Cardiac muscle cell (in vitro differentiated cells and primary cell): ENCODE results near the gene SV2C. TPM values are rescaled to one million over a fixed set of nuclear protein-coding genes. Genes with fewer than 3 reads are reported as not detected.

Experiments used
- DNase-seq, 2 donors: peaks; one replicate each; pipeline versions ENCODE4 v3.0.0 to v3.0.0-alpha.2; 2010 to 2017; ENCODE audit warnings: low read depth in 1 of 2, low spot score in 1 of 2
- H3K27ac ChIP-seq: fragments of 200-600 bp; sonication (generic); 2 replicates; pipeline ENCODE4 v1.5.1; 2016
- H3K27me3 ChIP-seq: fragments of 200-600 bp; sonication (generic); 2 replicates; pipeline ENCODE4 v1.6.0; 2016; ENCODE audit warnings: control low read depth
- H3K36me3 ChIP-seq: fragments of 200-600 bp; sonication (generic); 2 replicates; pipeline ENCODE4 v1.5.1; 2016; ENCODE audit warnings: control low read depth
- H3K4me1 ChIP-seq: fragments of 200-600 bp; sonication (generic); 2 replicates; pipeline ENCODE4 v1.8.1; 2017; ENCODE audit warnings: low read depth, mild to moderate bottlenecking, mixed run types
- H3K4me3 ChIP-seq: fragments of 200-600 bp; sonication (generic); 2 replicates; pipeline ENCODE4 v1.5.1; 2016; ENCODE audit warnings: mild to moderate bottlenecking
- H3K9me3 ChIP-seq: fragments of 200-600 bp; sonication (generic); 2 replicates; pipeline ENCODE4 v1.5.1; 2017; ENCODE audit warnings: low read depth, mild to moderate bottlenecking, control low read depth
- polyA plus RNA-seq: library from polyadenylated mRNA; unstranded; fragments of >200 nt; fragmentation: Nextera tagmentation; extraction: Ambion mirVana; gene quantifications from 2 replicates; pipeline ENCODE4 v1.2.1, GENCODE V29; 2016
- total RNA-seq: library from RNA; depleted of rRNA; stranded (reverse); fragments of >200 nt; gene quantifications from 2 replicates; pipeline ENCODE4 v1.2.3, GENCODE V29; 2016
- TF ChIP-seq, protein P1 (sequence below): IDR thresholded peaks from 2 replicates; pipeline ENCODE4 v1.5.1; 2012; ENCODE audit warnings: low read depth, mild to moderate bottlenecking, low read length

SV2C gene
- total and polyA plus RNA-seq, 2 experiments from 2014 or later, result 0.13 to 0.24 TPM

DNA sequence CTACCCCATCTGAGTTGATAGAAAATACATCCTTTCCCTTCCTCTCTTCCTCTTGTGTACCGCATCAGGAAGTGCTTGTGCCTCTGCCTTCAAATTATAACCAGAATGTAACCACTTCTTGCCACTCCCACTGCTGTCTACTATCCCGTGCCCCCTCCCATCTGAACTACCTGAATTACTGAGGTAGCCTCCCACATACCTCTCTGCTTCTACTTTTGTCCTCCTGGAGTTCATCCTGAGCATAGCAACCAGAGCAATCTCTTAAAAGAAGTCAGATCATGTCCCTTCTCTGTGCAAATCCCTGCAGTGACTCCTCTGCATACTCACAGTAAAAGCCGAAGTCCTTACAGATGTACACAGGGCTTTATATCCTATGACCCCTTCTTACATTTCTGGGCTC, 23.0 kb downstream of the SV2C start:
- Histone ChIP-seq H3K27ac (no peak overlapping the region), H3K36me3 (no peaks in the 10 kb centered on the region), H3K27me3 (peaks cover 8% of the 10 kb centered on the region), H3K4me3 (no peak overlapping the region), H3K4me1 (no peaks in the 10 kb centered on the region), H3K9me3 (no peaks in the 10 kb centered on the region)
- no peak for DNase-seq
- TF ChIP-seq, protein P1, sequence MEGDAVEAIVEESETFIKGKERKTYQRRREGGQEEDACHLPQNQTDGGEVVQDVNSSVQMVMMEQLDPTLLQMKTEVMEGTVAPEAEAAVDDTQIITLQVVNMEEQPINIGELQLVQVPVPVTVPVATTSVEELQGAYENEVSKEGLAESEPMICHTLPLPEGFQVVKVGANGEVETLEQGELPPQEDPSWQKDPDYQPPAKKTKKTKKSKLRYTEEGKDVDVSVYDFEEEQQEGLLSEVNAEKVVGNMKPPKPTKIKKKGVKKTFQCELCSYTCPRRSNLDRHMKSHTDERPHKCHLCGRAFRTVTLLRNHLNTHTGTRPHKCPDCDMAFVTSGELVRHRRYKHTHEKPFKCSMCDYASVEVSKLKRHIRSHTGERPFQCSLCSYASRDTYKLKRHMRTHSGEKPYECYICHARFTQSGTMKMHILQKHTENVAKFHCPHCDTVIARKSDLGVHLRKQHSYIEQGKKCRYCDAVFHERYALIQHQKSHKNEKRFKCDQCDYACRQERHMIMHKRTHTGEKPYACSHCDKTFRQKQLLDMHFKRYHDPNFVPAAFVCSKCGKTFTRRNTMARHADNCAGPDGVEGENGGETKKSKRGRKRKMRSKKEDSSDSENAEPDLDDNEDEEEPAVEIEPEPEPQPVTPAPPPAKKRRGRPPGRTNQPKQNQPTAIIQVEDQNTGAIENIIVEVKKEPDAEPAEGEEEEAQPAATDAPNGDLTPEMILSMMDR, result no peak

DNA sequence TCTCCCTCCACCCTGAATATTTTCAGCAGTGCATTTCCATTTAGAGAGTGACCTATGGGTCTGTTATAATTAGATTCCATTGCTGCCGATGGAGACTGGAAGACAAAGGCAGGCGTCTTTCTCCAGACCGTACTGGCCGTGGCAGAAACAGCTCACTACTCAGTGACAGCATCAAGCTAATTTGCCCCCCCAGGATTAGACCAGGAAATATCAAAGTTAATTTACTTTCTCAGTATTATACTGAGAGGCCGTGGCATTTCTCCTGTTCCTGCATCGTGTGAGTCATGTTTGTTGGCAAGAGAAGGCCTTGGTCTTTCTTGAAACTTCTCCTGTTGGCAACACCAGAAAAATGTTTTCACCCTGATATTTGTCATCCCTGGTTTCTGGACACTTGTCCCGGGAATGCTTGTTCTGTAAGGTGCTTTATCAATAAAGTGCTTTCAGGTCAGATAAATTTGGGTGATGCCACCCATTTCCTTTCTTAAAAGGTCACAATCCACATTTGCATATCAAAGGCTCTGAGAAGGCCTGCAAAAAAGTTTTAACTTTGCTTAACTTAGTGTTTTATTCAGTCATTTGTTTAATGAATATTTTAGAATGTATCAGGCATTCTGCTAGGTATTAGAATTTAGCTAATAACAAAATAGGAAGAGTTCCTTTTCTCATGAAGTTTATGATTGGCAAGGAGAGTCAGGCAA, 28.4 kb downstream of the SV2C start:
- Histone ChIP-seq H3K27me3 (peaks cover 8% of the 10 kb centered on the region), H3K27ac (no peak overlapping the region), H3K4me1 (no peaks in the 10 kb centered on the region), H3K36me3 (no peaks in the 10 kb centered on the region), H3K4me3 (no peak overlapping the region), H3K9me3 (no peaks in the 10 kb centered on the region)
- TF ChIP-seq, protein P1, result no peak
- no peak for DNase-seq

DNA sequence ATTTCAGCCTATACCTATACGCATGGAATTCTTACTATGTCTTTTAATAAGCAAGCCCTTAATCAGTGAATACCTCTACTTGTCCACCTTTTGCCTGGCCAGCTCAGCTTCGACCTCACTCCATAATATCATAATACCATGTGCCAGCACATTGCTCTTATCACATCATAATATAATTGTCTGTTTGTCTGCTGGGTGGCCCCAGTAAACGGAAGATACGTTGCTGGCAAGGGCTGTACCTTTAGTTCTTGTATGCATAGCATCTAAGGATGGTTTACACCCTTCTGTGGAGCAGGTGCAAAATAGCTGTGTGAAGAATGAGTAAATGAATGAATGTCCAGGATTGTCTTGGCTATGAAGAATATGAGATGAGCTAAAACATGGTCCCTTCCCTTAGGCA, 29.9 kb downstream of the SV2C start:
- H3K9me3 ChIP-seq, result no peaks in the 10 kb centered on the region
- no peaks in the 10 kb centered on the region for H3K36me3 ChIP-seq
- no peak overlapping the region for H3K4me3 ChIP-seq
- DNase-seq, result no peak
- H3K4me1 ChIP-seq, result no peaks in the 10 kb centered on the region
- H3K27ac ChIP-seq, result no peak overlapping the region
- peaks cover 8% of the 10 kb centered on the region for H3K27me3 ChIP-seq
- TF ChIP-seq, protein P1, result no peak

DNA sequence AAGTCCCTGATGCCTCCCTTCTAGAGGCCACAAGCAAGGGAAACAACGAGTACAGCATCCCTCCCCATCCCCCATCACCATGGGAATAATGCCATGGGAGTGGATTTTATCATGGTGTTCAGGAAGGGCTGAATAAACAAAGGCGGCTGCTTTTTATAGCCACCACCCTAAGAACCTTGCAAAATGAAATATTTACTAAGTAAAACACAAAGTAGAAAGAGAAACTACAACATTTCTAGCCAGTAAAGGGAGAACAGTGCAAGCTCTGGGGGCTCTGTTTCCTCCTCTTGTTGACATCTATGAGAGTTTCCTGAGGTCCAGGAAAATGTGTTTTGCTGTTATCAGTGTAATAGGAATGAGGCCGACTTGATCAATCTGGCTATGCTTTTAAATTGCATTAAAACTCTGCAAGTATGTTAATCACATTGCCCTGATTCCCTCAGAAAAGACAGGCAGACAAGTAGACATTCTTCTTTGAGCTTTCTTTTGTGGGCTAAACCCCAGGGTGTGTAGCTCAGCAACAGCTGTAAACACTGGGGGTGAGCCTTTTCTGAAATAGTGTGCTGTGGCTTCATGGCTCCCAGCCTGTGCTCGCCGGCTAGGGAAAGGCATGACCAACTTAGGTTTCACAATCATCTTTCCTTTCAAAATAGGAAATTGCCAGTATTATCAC, 31.1 kb downstream of the SV2C start:
- no peak for DNase-seq
- no peaks in the 10 kb centered on the region for H3K4me1 ChIP-seq
- H3K9me3 ChIP-seq, result no peaks in the 10 kb centered on the region
- TF ChIP-seq, protein P1, result no peak
- no peaks in the 10 kb centered on the region for H3K36me3 ChIP-seq
- H3K27me3 ChIP-seq, result peaks cover 4% of the 10 kb centered on the region
- no peak overlapping the region for H3K27ac ChIP-seq
- H3K4me3 ChIP-seq, result no peak overlapping the region

DNA sequence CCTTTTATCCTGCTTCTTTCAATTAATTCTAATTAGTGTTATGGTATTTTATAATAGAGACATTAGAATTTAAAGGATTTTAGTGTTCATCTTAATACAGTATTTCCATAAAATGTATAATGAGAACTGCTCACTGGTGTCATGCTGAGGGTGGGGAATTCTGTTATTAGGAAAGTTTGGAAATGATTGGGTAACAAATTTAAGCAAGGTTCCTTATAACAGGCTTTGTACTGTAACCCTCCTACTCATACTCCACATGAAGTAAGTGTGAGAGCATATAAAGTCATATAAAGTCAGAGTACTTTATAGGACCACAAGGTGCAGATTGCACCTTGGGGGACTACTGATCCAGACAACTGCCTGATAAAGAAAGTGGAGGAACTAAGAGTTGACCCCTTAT, 42.2 kb downstream of the SV2C start:
- Histone ChIP-seq H3K4me3 (no peak overlapping the region), H3K4me1 (no peaks in the 10 kb centered on the region), H3K36me3 (no peaks in the 10 kb centered on the region), H3K27ac (no peak overlapping the region), H3K27me3 (no peaks in the 10 kb centered on the region), H3K9me3 (no peaks in the 10 kb centered on the region)
- TF ChIP-seq, protein P1, result no peak
- DNase-seq, result no peak
